Sigmoid colon (tissue), 7 donors: ENCODE measurements around the gene ETS1. TPM values are rescaled to one million over a fixed set of nuclear protein-coding genes. Genes with fewer than 3 reads are reported as not detected.

Experiments
- DNase-seq: peaks from one replicate; pipeline ENCODE4 v3.0.0-alpha.2; 2019
- H3K27ac ChIP-seq, 4 donors: fragments of 200-600 bp; sonication (generic); one replicate each; pipeline ENCODE4 v1.5.1; 2016 to 2019; ENCODE audit warnings: mild to moderate bottlenecking in 1 of 4
- H3K27me3 ChIP-seq, 3 donors: fragments of 200-600 bp; sonication (generic); one replicate each; pipeline ENCODE4 v1.5.1; 2019; ENCODE audit warnings: mild to moderate bottlenecking in 1 of 3
- H3K36me3 ChIP-seq, 4 donors: fragments of 200-600 bp; sonication (generic); one replicate each; pipeline ENCODE4 v1.5.1; 2016 to 2019
- H3K4me1 ChIP-seq, 4 donors: fragments of 200-600 bp; sonication (generic); one replicate each; pipeline ENCODE4 v1.5.1; 2017 to 2019
- H3K4me3 ChIP-seq, 4 donors: fragments of 200-600 bp; sonication (generic); one replicate each; pipeline ENCODE4 v1.5.1; 2017 to 2019; ENCODE audit warnings: mild to moderate bottlenecking in 2 of 4, moderate library complexity in 1 of 4
- H3K9me3 ChIP-seq, 4 donors: fragments of 200-600 bp in 3 of 4; sonication (generic) in 3 of 4; one replicate each; pipeline versions ENCODE4 v1.5.1 to v1.6.1; 2013 to 2019
- EP300 ChIP-seq, 4 donors: sonication (generic); formaldehyde crosslinking; IDR thresholded peaks; one replicate each; pipeline ENCODE4 v1.6.1; 2017; ENCODE audit warnings: antibody characterized with exemption in 4 of 4
- POLR2A ChIP-seq, 2 donors: fragments of 450-650 bp; IDR thresholded peaks; one replicate each; pipeline ENCODE4 v1.6.1; 2016; ENCODE audit warnings: antibody characterized with exemption in 2 of 2, mild to moderate bottlenecking in 2 of 2, moderate library complexity in 2 of 2
- POLR2AphosphoS5 ChIP-seq, 4 donors: sonication (generic); formaldehyde crosslinking; IDR thresholded peaks; one replicate each; pipeline ENCODE4 v1.6.1; 2017; ENCODE audit warnings: antibody characterized with exemption in 4 of 4
- WGBS, 2 donors: extraction: QIAGEN DNeasy Blood & Tissue Kit; methylation state at CpG; one replicate each; pipeline ENCODE4 v1.1.7; 2013; 5-methylcytosine and 5-hydroxymethylcytosine counted together
- intact Hi-C: fragments of 100-400 bp; cut with DNase I; formaldehyde crosslinking; loops from one replicate; pipeline ENCODE4 v1.15.1; 2023
- polyA plus RNA-seq, 3 donors: library from polyadenylated mRNA; stranded (reverse); fragments of 200-250 nt; gene quantifications; one replicate each; pipeline ENCODE4 v1.2.3, GENCODE V29; 2013
- total RNA-seq, 4 donors: library from RNA; depleted of rRNA; stranded (reverse); fragments of >200 nt; gene quantifications; one replicate each; pipeline ENCODE4 v1.1.0, GENCODE V29; 2016
- TF ChIP-seq, protein P1 (sequence below), 4 experiments: fragments of 450-650 bp in 3 of 4; fragments of 200-600 bp in 1 of 4; IDR thresholded peaks; one replicate each; pipeline ENCODE4 v1.5.1; 2016 to 2019; ENCODE audit warnings: antibody characterized with exemption in 4 of 4, mild to moderate bottlenecking in 3 of 4, moderate library complexity in 2 of 4
- donor health status: healthy with polysubstance abuse.
- donor health status: Bipolar disorder and iron deficiency.
- donor health status: healthy.

The ETS1 gene
- total and polyA plus RNA-seq, 7 donors = 12.5 to 122 (median 24.6) TPM

DNA sequence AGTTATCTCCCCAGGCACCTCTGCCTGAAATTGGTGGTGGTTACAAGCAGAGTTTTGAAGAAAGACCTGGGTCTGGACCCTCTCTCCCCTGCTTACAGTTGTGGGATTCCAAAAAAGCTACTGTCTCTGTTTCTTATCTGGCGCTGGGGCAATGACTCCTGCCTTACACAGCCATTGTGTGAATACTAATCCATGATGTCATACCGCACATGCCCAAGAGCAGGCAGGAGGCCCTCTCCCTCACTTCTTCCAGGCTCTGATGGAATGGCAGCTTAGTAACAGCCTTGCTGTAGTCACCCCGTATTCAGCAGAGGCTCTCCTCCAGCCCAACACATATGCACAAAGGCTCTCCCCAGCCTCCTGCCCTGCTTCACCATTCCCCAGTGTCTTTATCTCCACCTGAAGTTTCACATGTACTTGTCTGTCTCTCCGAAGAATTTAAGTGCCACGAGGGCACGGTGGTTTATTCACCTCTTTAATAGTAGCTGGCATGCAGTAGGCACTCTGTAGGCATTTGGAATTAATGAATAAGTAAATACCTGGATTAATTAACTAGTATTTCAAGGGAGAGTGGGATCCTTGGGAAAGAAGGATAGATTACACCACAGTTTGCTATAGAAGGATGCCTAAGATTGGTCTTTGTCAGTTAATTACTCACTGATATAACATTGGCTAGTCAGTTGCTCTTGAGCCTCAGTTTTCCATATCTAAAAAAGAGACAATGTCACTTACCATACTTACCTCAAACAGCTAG, 165.6 kb downstream of the ETS1 start:
- H3K4me1 ChIP-seq = peaks cover 0 to 39% (median 31%) of the 10 kb centered on the region in 4 donors
- WGBS, 2 donors = 91 to 92% methylated on average over 6 of the region's 6 CpGs
- intact Hi-C loops = no loop called here

DNA sequence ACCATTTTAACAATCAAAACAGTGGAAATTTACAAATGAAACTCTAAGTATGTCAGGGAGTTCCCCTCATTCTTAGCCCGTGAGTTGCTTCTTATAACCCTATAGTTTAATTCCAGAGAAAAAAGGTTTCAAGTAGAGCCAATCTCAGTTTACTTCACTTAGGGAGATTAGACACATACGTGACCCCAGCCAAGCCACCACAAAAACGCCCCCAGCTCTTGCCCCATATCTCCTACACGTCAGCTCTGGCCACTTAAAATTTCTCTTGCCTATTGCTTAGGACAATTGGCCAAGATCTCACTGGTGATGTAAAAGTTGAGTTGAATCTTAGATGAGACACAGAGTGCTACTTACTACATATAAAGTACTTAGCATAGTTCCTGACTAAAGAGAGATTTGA, 166.4 kb downstream of the ETS1 start:
- no peak for DNase-seq
- TF ChIP-seq, protein P1, sequence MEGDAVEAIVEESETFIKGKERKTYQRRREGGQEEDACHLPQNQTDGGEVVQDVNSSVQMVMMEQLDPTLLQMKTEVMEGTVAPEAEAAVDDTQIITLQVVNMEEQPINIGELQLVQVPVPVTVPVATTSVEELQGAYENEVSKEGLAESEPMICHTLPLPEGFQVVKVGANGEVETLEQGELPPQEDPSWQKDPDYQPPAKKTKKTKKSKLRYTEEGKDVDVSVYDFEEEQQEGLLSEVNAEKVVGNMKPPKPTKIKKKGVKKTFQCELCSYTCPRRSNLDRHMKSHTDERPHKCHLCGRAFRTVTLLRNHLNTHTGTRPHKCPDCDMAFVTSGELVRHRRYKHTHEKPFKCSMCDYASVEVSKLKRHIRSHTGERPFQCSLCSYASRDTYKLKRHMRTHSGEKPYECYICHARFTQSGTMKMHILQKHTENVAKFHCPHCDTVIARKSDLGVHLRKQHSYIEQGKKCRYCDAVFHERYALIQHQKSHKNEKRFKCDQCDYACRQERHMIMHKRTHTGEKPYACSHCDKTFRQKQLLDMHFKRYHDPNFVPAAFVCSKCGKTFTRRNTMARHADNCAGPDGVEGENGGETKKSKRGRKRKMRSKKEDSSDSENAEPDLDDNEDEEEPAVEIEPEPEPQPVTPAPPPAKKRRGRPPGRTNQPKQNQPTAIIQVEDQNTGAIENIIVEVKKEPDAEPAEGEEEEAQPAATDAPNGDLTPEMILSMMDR (IDR thresholded peaks at IDR 0.05) = no peak
- TF ChIP-seq POLR2A (IDR thresholded peaks at IDR 0.05) (no peak), POLR2AphosphoS5 (IDR thresholded peaks at IDR 0.05) (no peak), EP300 (IDR thresholded peaks at IDR 0.05) (no peak)
- 76 to 89% methylated on average over 4 of the region's 4 CpGs for WGBS, 2 donors
- intact Hi-C loops = no loop called here
- Histone ChIP-seq H3K27ac (peak overlapping the region in 1 of 4 donors; percentile 39), H3K4me3 (no peak overlapping the region), H3K27me3 (no peaks in the 10 kb centered on the region), H3K36me3 (no peaks in the 10 kb centered on the region), H3K9me3 (no peaks in the 10 kb centered on the region), H3K4me1 (peaks cover 0 to 42% (median 33%) of the 10 kb centered on the region in 4 donors)

More for the DNA sequence above, 165.6 kb downstream of the ETS1 start:
- Histone ChIP-seq H3K36me3 (no peaks in the 10 kb centered on the region), H3K27ac (peak overlapping the region in 1 of 4 donors; percentile 39), H3K4me3 (no peak overlapping the region), H3K9me3 (no peaks in the 10 kb centered on the region), H3K27me3 (no peaks in the 10 kb centered on the region)
- no peak for TF ChIP-seq POLR2A (IDR thresholded peaks at IDR 0.05)
- TF ChIP-seq, protein P1 (IDR thresholded peaks at IDR 0.05) = no peak
- DNase-seq = no peak

DNA sequence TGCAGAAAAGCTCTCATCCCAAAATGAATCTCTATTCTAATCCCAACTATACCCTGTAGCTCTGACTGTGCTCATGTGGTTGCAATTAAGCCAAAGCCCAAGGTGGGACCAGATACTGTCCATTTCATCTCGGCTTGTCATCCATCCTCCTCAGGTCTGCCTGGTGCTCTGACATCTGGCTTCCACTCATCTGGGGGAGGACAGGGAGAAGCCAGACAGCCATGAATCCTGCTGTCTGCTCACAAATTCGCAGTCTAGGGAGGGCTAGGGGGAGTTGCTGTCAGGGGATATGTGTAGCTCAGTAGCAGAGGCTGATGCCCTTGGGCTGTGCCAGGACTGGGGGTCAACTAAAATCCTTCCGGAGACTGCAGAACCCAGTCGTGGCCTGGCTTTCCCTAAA, 167.1 kb downstream of the ETS1 start:
- WGBS, 2 donors = 94 to 95% methylated on average over 4 of the region's 4 CpGs
- DNase-seq = no peak
- Histone ChIP-seq H3K27me3 (no peaks in the 10 kb centered on the region), H3K4me3 (no peak overlapping the region), H3K27ac (peak overlapping the region in 1 of 4 donors; percentile 39), H3K9me3 (no peaks in the 10 kb centered on the region), H3K4me1 (peaks cover 0 to 42% (median 33%) of the 10 kb centered on the region in 4 donors), H3K36me3 (no peaks in the 10 kb centered on the region)
- TF ChIP-seq EP300 (IDR thresholded peaks at IDR 0.05) = no peak
- TF ChIP-seq POLR2AphosphoS5 (IDR thresholded peaks at IDR 0.05) = no peak
- TF ChIP-seq, protein P1 (IDR thresholded peaks at IDR 0.05) = no peak
- TF ChIP-seq POLR2A (IDR thresholded peaks at IDR 0.05) = no peak
- intact Hi-C loops = no loop called here

DNA sequence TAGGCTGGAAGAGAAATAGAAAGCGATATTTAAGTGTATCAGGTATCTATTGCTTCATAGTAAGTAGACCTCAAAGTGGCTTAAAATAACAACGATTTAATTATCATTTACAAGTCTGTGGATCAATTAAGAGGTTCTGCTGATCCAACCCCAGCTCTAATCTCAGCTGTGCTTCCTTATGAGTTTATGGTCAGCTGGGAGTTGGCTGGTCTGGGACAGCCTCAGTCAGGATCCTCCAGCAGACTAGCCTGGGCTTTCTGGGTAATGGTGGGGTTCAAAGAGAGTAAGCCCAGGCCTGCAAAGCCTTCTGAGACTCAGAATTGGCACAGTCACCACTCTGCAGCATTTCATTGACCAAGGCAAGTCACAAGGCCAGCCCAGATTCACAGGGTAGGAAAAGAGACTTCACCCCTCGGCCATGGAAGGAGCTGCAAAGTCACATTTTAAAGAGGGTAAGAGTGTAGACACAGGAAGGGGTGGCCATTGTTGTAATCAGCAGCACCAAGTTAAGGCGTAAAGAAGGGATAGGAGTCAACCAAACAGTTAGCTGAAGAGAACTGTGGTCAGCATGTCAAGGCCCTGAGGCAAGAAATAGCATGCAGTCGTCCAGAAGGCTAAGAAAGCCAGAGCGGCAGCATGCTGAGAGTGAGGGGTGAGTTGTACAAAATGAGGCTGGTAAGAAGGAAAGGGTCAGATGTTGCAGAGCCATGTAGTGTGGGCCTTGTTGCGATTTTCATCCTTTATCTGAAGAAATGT, 168.2 kb downstream of the ETS1 start:
- Histone ChIP-seq H3K4me3 (no peak overlapping the region), H3K9me3 (no peaks in the 10 kb centered on the region), H3K4me1 (peaks cover 0 to 34% (median 23%) of the 10 kb centered on the region in 4 donors), H3K27ac (no peak overlapping the region), H3K36me3 (no peaks in the 10 kb centered on the region), H3K27me3 (no peaks in the 10 kb centered on the region)
- no peak for DNase-seq
- 84 to 93% methylated on average over 7 of the region's 7 CpGs for WGBS, 2 donors
- TF ChIP-seq EP300 (IDR thresholded peaks at IDR 0.05) (no peak), POLR2A (IDR thresholded peaks at IDR 0.05) (no peak)
- TF ChIP-seq, protein P1 (IDR thresholded peaks at IDR 0.05) = no peak
- intact Hi-C loops = no loop called here
